Thoracic aorta (tissue), 2 donors: ENCODE results near the gene KRT81. TPM values are rescaled to one million over a fixed set of nuclear protein-coding genes. Genes with fewer than 3 reads are reported as not detected.

Source experiments
- ATAC-seq: fragments of 150-250 bp; one replicate; pipeline ENCODE4 v1.8.0; 2017; ENCODE audit warnings: low read depth; ENCODE audit not compliant: insufficient number of reproducible peaks, low FRiP score
- DNase-seq: peaks from one replicate; pipeline ENCODE4 v3.0.0-alpha.2; 2020; ENCODE audit warnings: low spot score
- H3K27ac ChIP-seq, 2 donors: fragments of 200-600 bp; sonication (generic); 1 replicate in 1 of 2; 2 replicates in 1 of 2; pipeline ENCODE4 v1.5.1; 2016; ENCODE audit warnings: mild to moderate bottlenecking in 2 of 2, moderate library complexity in 2 of 2
- H3K27me3 ChIP-seq: fragments of 200-600 bp; sonication (generic); replicated peaks from 2 replicates; pipeline ENCODE4 v1.6.0; 2016; ENCODE audit warnings: mild to moderate bottlenecking; ENCODE audit not compliant: insufficient read depth
- H3K36me3 ChIP-seq: fragments of 200-600 bp; sonication (generic); one replicate; pipeline ENCODE4 v1.5.1; 2016
- H3K4me1 ChIP-seq, 2 donors: fragments of 200-600 bp; sonication (generic); 1 replicate in 1 of 2; 2 replicates in 1 of 2; pipeline versions ENCODE4 v1.5.1 to v1.6.0; 2016; ENCODE audit warnings: low read depth in 2 of 2, mild to moderate bottlenecking in 1 of 2; ENCODE audit not compliant: control insufficient read depth in 1 of 2
- H3K4me3 ChIP-seq: fragments of 200-600 bp; sonication (generic); 2 replicates; pipeline ENCODE4 v1.5.1; 2016; ENCODE audit warnings: mild to moderate bottlenecking
- H3K9me3 ChIP-seq: fragments of 200-600 bp; sonication (generic); 2 replicates; pipeline ENCODE4 v1.5.1; 2016
- CTCF ChIP-seq: fragments of 200-600 bp; sonication (generic); IDR thresholded peaks from one replicate; pipeline ENCODE4 v1.5.1; 2019; ENCODE audit warnings: antibody characterized with exemption
- total RNA-seq, 2 donors: library from RNA; depleted of rRNA; stranded (reverse); fragments of >200 nt; gene quantifications; one replicate each; pipeline versions ENCODE4 v1.1.0 to v1.2.3, GENCODE V29; 2016

KRT81 gene
- total RNA-seq, 2 donors from 2014 or later: 5.1 TPM; not detected in 1

GRCh38 chr12:52323001-52323400, 31.7 kb upstream of the KRT81 start:
- no peak overlapping the region for H3K4me3 ChIP-seq

GRCh38 chr12:52322069-52322468, 30.7 kb upstream of the KRT81 start:
- no peak for TF ChIP-seq CTCF
- DNase-seq (no peak), ATAC-seq (no peak)
- H3K9me3 ChIP-seq: no peaks in the 10 kb centered on the region
- H3K4me3 ChIP-seq: no peak overlapping the region
- no peaks in the 10 kb centered on the region for H3K27me3 ChIP-seq
- H3K27ac ChIP-seq: no peak overlapping the region
- H3K36me3 ChIP-seq: no peaks in the 10 kb centered on the region
- H3K4me1 ChIP-seq: peaks cover 6 to 11% of the 10 kb centered on the region in 2 donors

More at GRCh38 chr12:52323001-52323400, 31.7 kb upstream of the KRT81 start:
- Histone ChIP-seq H3K27ac (no peak overlapping the region), H3K27me3 (no peaks in the 10 kb centered on the region), H3K9me3 (no peaks in the 10 kb centered on the region), H3K36me3 (no peaks in the 10 kb centered on the region), H3K4me1 (peaks cover 6 to 14% of the 10 kb centered on the region in 2 donors)
- TF ChIP-seq CTCF: no peak
- ATAC-seq: no peak
- no peak for DNase-seq

- no peak for TF ChIP-seq CTCF
- no peak overlapping the region for H3K4me3 ChIP-seq
- ATAC-seq: no peak
- no peak overlapping the region for H3K27ac ChIP-seq
- no peaks in the 10 kb centered on the region for H3K36me3 ChIP-seq
- H3K4me1 ChIP-seq: peaks cover 6% of the 10 kb centered on the region in 2 donors
- no peaks in the 10 kb centered on the region for H3K9me3 ChIP-seq
- no peak for DNase-seq
- no peaks in the 10 kb centered on the region for H3K27me3 ChIP-seq
Observed at GRCh38 chr12:52321418-52321817, 30.1 kb upstream of the KRT81 start.

DNA sequence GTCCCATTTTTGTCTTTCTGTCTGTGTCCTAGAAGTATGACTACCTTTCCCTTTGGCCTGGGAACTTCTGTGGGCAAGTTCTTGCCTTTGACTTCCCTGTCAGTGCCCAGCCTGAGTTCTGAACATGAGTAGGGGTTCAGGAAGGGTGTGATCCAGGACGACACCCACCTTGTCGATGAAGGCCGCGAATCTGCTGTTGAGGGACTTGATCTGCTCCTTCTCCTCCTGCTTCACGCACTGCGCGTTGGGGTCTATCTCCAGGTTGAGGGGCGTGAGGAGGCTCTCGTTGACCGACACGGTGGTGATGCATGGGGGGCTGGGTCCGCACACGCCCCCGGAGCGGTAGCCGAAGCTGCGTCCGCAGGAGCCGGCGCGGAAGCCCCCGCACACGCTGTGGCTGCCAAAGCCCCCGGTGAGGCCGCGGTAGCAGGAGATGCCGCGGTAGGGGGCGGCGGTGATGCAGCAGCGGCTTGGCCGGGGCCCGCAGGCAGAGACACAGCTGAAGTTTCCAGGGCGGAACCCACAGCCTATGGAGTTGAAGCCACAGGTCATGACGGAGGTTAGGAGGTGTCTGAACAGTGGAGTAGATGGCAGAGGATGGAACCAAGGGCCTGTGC, 29.6 kb upstream of the KRT81 start, which contains the start of gene KRT83:
Gene KRT83 (minus strand): TSS at position 615 of the 617 bp plus-strand sequence. CDS start 63 bp downstream, at position 552.
- no peak for ATAC-seq
- no peaks in the 10 kb centered on the region for H3K9me3 ChIP-seq
- H3K27me3 ChIP-seq: no peaks in the 10 kb centered on the region
- TF ChIP-seq CTCF: no peak
- no peak for DNase-seq
- peaks cover under 1% of the 10 kb centered on the region in 2 donors for H3K4me1 ChIP-seq
- H3K36me3 ChIP-seq: no peaks in the 10 kb centered on the region
- H3K4me3 ChIP-seq: no peak within 1 kb of the TSS
- no peak within 1 kb of the TSS for H3K27ac ChIP-seq

GRCh38 chr12:52319097-52319496, 27.8 kb upstream of the KRT81 start:
- DNase-seq (no peak), ATAC-seq (no peak)
- Histone ChIP-seq H3K27me3 (no peaks in the 10 kb centered on the region), H3K36me3 (no peaks in the 10 kb centered on the region), H3K27ac (no peak overlapping the region), H3K4me1 (no peaks in the 10 kb centered on the region), H3K4me3 (no peak overlapping the region), H3K9me3 (no peaks in the 10 kb centered on the region)
- TF ChIP-seq CTCF: no peak
